HepG2 (cell line): ENCODE measurements around the gene GSTM2. TPM values are rescaled to one million over a fixed set of nuclear protein-coding genes. Genes with fewer than 3 reads are reported as not detected.

Source experiments
- ATAC-seq: fragments of 200-7000 bp; cut with Tn5 transposase; 3 replicates; pipeline ENCODE4 v1.9.1; 2020; ENCODE audit warnings: mild to moderate bottlenecking, moderate library complexity
- BruUV-seq: library from RNA; stranded (reverse); fragments of 400-500 nt; replicated peaks from 2 replicates; lab custom pipeline; 2021; lab: Mats Ljungman, UMichigan
- CTCF ChIA-PET: fragments of 300-600 bp; formaldehyde crosslinking; extraction: SDS; loops from one replicate; lab custom pipeline; 2021; ENCODE audit warnings: low total read pairs, inconsistent platforms, low intra/inter-chr PET ratio; lab: Yijun Ruan, JAX
- POLR2A ChIA-PET: fragments of 350-600 bp; sonication (Branson Sonifier 250); formaldehyde crosslinking; loops from one replicate; lab custom pipeline; 2020; ENCODE audit warnings: antibody characterized with exemption, inconsistent platforms; lab: Yijun Ruan, JAX
- DNase-seq: peaks from one replicate; pipeline ENCODE4 v3.0.0-alpha.2; 2015; ENCODE audit warnings: low spot score
- FAIRE-seq: peaks from 3 replicates; lab custom pipeline; 2011; peaks lifted over from hg19 to GRCh38; lab: Jason Lieb, UNC
- H2AFZ ChIP-seq: one replicate; pipeline ENCODE4 v1.6.1; 2011; ENCODE audit warnings: low read length, inconsistent platforms
- H3K27ac ChIP-seq: fragments of 300-600 bp; 3 replicates; pipeline ENCODE4 v1.8.0; 2011; ENCODE audit warnings: mixed run types, mild to moderate bottlenecking, mixed read lengths, low read length, inconsistent platforms; ENCODE audit not compliant: insufficient read depth; ENCODE audit errors: extremely low read length
- H3K27me3 ChIP-seq, 2 experiments: fragments of 200-600 bp in 1 of 2; 2 replicates in 1 of 2; 3 replicates in 1 of 2; pipeline versions ENCODE4 v1.6.0 to v1.8.0; 2011; ENCODE audit warnings: low read length in 2 of 2, mild to moderate bottlenecking in 2 of 2, moderate library complexity in 2 of 2, inconsistent platforms in 1 of 2; ENCODE audit not compliant: insufficient read depth in 2 of 2, control insufficient read depth in 1 of 2
- H3K36me3 ChIP-seq, 2 experiments: fragments of 200-600 bp in 1 of 2; replicated peaks in 1 of 2; 2 replicates in 1 of 2; 3 replicates in 1 of 2; pipeline versions ENCODE4 v1.5.1 to v1.8.0; 2011; ENCODE audit warnings: low read length in 2 of 2, inconsistent platforms in 1 of 2; ENCODE audit not compliant: insufficient read depth in 2 of 2, control insufficient read depth in 1 of 2
- H3K4me1 ChIP-seq: 2 replicates; pipeline ENCODE4 v1.5.1; 2012; ENCODE audit warnings: low read length, inconsistent platforms; ENCODE audit not compliant: insufficient read depth
- H3K4me2 ChIP-seq: 2 replicates; pipeline ENCODE4 v1.6.0; 2011; ENCODE audit warnings: low read depth, low read length, inconsistent platforms
- H3K4me3 ChIP-seq, 3 experiments: fragments of 200-600 bp in 1 of 3; sonication (generic), shearing (Covaris generic) in 1 of 3; replicated peaks in 1 of 3; 2 replicates each; pipeline ENCODE4 v1.5.1; 2011 to 2016; ENCODE audit warnings: low read length in 3 of 3, inconsistent platforms in 2 of 3, low read depth in 2 of 3, mild to moderate bottlenecking in 2 of 3, control low read depth in 1 of 3, mixed read lengths in 1 of 3; ENCODE audit not compliant: insufficient read depth in 1 of 3
- H3K79me2 ChIP-seq: one replicate; pipeline ENCODE4 v1.6.1; 2011; ENCODE audit warnings: low read length, inconsistent platforms; ENCODE audit not compliant: insufficient read depth
- H3K9ac ChIP-seq: 2 replicates; pipeline ENCODE4 v1.6.0; 2011; ENCODE audit warnings: mild to moderate bottlenecking, low read depth, low read length, inconsistent platforms; ENCODE audit not compliant: insufficient read depth
- H3K9me3 ChIP-seq: 2 replicates; pipeline ENCODE4 v1.5.1; 2012; ENCODE audit warnings: mild to moderate bottlenecking, low read length
- H4K20me1 ChIP-seq: 2 replicates; pipeline ENCODE4 v1.6.0; 2011; ENCODE audit warnings: inconsistent platforms, mild to moderate bottlenecking, low read length, moderate library complexity; ENCODE audit not compliant: insufficient read depth
- KAT2B ChIP-seq: fragments of 150-350 bp; IDR thresholded peaks from 2 replicates; pipeline ENCODE4 v1.6.1; 2014; ENCODE audit warnings: low read depth, low read length, borderline replicate concordance
- NFE2 ChIP-seq: sonication (generic); formaldehyde crosslinking; IDR thresholded peaks from 2 replicates; pipeline ENCODE4 v1.4.0; 2020; ENCODE audit warnings: missing genetic modification reagents
- NR0B2 ChIP-seq: sonication (generic); formaldehyde crosslinking; IDR thresholded peaks from 2 replicates; pipeline ENCODE4 v1.4.0; 2020; ENCODE audit warnings: mild to moderate bottlenecking, missing genetic modification reagents
- RBFOX2 ChIP-seq: fragments of 200-400 bp; formaldehyde crosslinking; IDR thresholded peaks from 2 replicates; pipeline ENCODE4 v1.6.1; 2017; ENCODE audit warnings: low read depth, mild to moderate bottlenecking, low read length
- TCF7 ChIP-seq: sonication (generic); IDR thresholded peaks from 2 replicates; pipeline ENCODE4 v1.6.1; 2016; ENCODE audit warnings: antibody characterized with exemption, low read depth
- ZNF333 ChIP-seq: sonication (generic); formaldehyde crosslinking; IDR thresholded peaks from 2 replicates; pipeline ENCODE4 v1.4.0; 2020; ENCODE audit warnings: mild to moderate bottlenecking, missing genetic modification reagents, borderline replicate concordance
- ZNF570 ChIP-seq: sonication (generic); formaldehyde crosslinking; IDR thresholded peaks from 2 replicates; pipeline ENCODE4 v1.4.0; 2020; ENCODE audit warnings: mild to moderate bottlenecking, missing genetic modification reagents, borderline replicate concordance
- ZSCAN30 ChIP-seq: sonication (generic); formaldehyde crosslinking; IDR thresholded peaks from 2 replicates; pipeline ENCODE4 v1.5.0; 2020; ENCODE audit warnings: mild to moderate bottlenecking, missing genetic modification reagents
- WGBS: methylation state at CpG from one replicate; pipeline ENCODE4 v1.1.6; 2017; ENCODE audit warnings: low lambda C conversion rate; 5-methylcytosine and 5-hydroxymethylcytosine counted together
- in situ Hi-C: cut with HindIII; loops from 2 replicates; pipeline ENCODE4 v1.10.0; 2017; ENCODE audit warnings: low pct_unique_long_range_greater_than_20kb; ENCODE audit not compliant: extremely low pct_ligation_motif_present
- intact Hi-C: fragments of 100-400 bp; cut with micrococcal nuclease; formaldehyde crosslinking; loops from one replicate; pipeline ENCODE4 v1.10.0; 2022; ENCODE audit not compliant: unreplicated experiment
- polyA plus RNA-seq, 8 experiments: library from polyadenylated mRNA; depleted of rRNA in 3 of 8; stranded (reverse) in 7 of 8; unstranded in 1 of 8; fragments of >200 nt; fragmentation: Illumina TruSeq in 4 of 8; extraction: Trizol in 4 of 8; gene quantifications; 2 replicates each; pipeline versions ENCODE4 v1.2.1 to v1.2.3, GENCODE V29; 2011 to 2016; ENCODE audit warnings: low read depth in 4 of 8, missing spikeins in 1 of 8, mixed read lengths in 1 of 8; ENCODE audit not compliant: insufficient read depth in 1 of 8
- total RNA-seq, 5 experiments: library from RNA; depleted of rRNA; stranded (reverse); fragments of >200 nt; fragmentation: Illumina TruSeq; extraction: Trizol; gene quantifications; 2 replicates each; pipeline ENCODE4 v1.2.3, GENCODE V29; 2016; ENCODE audit warnings: low read depth in 1 of 5
- TF ChIP-seq, protein P1 (sequence below): sonication (generic); formaldehyde crosslinking; IDR thresholded peaks from 2 replicates; pipeline ENCODE4 v1.5.0; 2020; ENCODE audit warnings: missing genetic modification reagents

Gene GSTM2
- total and polyA plus RNA-seq, 2 of the 13 experiments (the other 11 are each of a cell fraction or from before 2014, with no cell fraction given), result 7.0 to 15.0 TPM

DNA sequence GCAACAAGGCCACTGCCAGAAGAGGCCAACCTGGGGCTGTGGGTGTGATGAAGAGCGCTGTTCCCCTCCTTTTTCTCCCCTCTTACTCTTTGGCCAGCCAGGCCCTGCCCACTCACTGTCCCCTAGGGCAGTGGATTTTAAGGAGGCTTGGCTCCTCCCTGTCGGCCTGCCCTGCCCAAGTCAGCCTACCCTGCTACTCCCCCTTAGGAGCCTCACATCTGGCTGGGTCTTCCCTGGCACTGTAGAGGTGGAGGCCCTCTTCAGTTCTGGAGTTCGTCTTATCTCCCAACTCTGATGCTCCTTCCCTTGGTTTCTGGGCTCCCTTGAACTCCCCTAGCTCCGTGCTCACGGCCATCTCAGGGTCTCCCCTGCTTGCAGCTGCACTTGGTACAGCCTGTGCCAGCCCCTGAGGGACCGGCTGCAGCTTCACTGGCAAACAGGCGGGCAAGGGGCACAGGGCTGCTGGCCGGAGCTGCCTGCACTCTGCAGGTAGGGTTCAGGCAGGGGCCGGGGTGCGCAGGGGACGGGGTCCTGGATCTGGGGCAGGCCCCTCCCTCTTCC is 44.2 kb upstream of the GSTM2 start:
- H4K20me1 ChIP-seq, result peaks cover 39% of the 10 kb centered on the region
- no peak overlapping the region for H3K27ac ChIP-seq
- no peak overlapping the region for H2AFZ ChIP-seq
- in situ Hi-C loops, result loop anchor here (5.0 kb wide), 1 partner anchor 76 kb away; the partner anchor contains the start of gene GNAI3
- 100% methylated on average over 5 of the region's 11 CpGs for WGBS
- H3K9me3 ChIP-seq, result no peaks in the 10 kb centered on the region
- intact Hi-C loops, result no loop called here
- no peaks in the 10 kb centered on the region; a peak in 1 of 5 replicates for H3K27me3 ChIP-seq
- H3K4me3 ChIP-seq, result no peak overlapping the region
- no TSS peak for BruUV-seq
- H3K79me2 ChIP-seq, result peaks cover 56% of the 10 kb centered on the region
- no peak overlapping the region for H3K4me2 ChIP-seq
- FAIRE-seq, result no peak
- H3K4me1 ChIP-seq, result peaks cover 31% of the 10 kb centered on the region
- H3K36me3 ChIP-seq, result peaks cover 29 to 41% of the 10 kb centered on the region in 2 experiments
- ATAC-seq, result no peak
- TF ChIP-seq RBFOX2, result peak; percentile 7; the same call in 1 of the 2 replicates
- TF ChIP-seq, protein P1, sequence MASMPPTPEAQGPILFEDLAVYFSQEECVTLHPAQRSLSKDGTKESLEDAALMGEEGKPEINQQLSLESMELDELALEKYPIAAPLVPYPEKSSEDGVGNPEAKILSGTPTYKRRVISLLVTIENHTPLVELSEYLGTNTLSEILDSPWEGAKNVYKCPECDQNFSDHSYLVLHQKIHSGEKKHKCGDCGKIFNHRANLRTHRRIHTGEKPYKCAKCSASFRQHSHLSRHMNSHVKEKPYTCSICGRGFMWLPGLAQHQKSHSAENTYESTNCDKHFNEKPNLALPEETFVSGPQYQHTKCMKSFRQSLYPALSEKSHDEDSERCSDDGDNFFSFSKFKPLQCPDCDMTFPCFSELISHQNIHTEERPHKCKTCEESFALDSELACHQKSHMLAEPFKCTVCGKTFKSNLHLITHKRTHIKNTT (CRISPR knock-in tag), result no peak
- TF ChIP-seq, all 625 proteins: peak for 1
- ChIA-PET CTCF (no interaction called here), POLR2A (interaction anchor here (1.2 kb wide), 1 partner anchor 75 kb away, joined by 6 read pairs; the partner anchor contains the start of gene GNAI3)
- H3K9ac ChIP-seq, result no peak overlapping the region
- DNase-seq, result no peak

GRCh38 chr1:109624201-109625010 is 43.5 kb upstream of the GSTM2 start:
- H3K36me3 ChIP-seq, result peaks cover 29 to 48% of the 10 kb centered on the region in 2 experiments
- CTCF ChIA-PET, result no interaction called here
- 0 out of 2 replicates have a peak overlapping the region, but pooled peaks have one; percentile 8 for H3K9ac ChIP-seq
- H3K4me1 ChIP-seq, result peaks cover 25% of the 10 kb centered on the region
- BruUV-seq, result no TSS peak
- FAIRE-seq, result no peak
- H3K4me2 ChIP-seq, result no peak overlapping the region
- in situ Hi-C loops (loop anchor here (5.0 kb wide), 1 partner anchor 77 kb away; the partner anchor contains the start of gene GNAI3), intact Hi-C loops (no loop called here)
- no peak overlapping the region for H3K27ac ChIP-seq
- H3K79me2 ChIP-seq, result peaks cover 53% of the 10 kb centered on the region
- no peak for ATAC-seq
- DNase-seq, result no peak
- H3K4me3 ChIP-seq, result no peak overlapping the region
- 92% methylated on average over 8 of the region's 17 CpGs for WGBS
- H2AFZ ChIP-seq, result no peak overlapping the region
- H4K20me1 ChIP-seq, result peaks cover 39% of the 10 kb centered on the region
- POLR2A ChIA-PET, result interaction anchor here (1.2 kb wide), 1 partner anchor 76 kb away, joined by 6 read pairs; the partner anchor contains the start of gene GNAI3
- no peaks in the 10 kb centered on the region; a peak in 1 of 5 replicates for H3K27me3 ChIP-seq
- H3K9me3 ChIP-seq, result no peaks in the 10 kb centered on the region
- TF ChIP-seq NFE2 (CRISPR knock-in tag) (no peak), TCF7 (no peak), NR0B2 (CRISPR knock-in tag) (no peak), ZSCAN30 (CRISPR knock-in tag) (no peak), ZNF570 (CRISPR knock-in tag) (no peak), KAT2B (no peak), ZNF333 (CRISPR knock-in tag) (no peak)
